22Rv1 (cell line): ENCODE results near the gene SYT13.

Experiments
- H3K27ac ChIP-seq: fragments of 450-650 bp; 2 replicates; pipeline ENCODE4 v1.5.1; 2017
- ZFX ChIP-seq: fragments of 450-650 bp; IDR thresholded peaks from 2 replicates; pipeline ENCODE4 v1.6.1; 2017; ENCODE audit warnings: antibody characterized with exemption, borderline replicate concordance
- TF ChIP-seq, protein P1 (sequence below): fragments of 450-650 bp; IDR thresholded peaks from 2 replicates; pipeline ENCODE4 v1.5.1; 2017; ENCODE audit warnings: mild to moderate bottlenecking

SYT13 gene

DNA sequence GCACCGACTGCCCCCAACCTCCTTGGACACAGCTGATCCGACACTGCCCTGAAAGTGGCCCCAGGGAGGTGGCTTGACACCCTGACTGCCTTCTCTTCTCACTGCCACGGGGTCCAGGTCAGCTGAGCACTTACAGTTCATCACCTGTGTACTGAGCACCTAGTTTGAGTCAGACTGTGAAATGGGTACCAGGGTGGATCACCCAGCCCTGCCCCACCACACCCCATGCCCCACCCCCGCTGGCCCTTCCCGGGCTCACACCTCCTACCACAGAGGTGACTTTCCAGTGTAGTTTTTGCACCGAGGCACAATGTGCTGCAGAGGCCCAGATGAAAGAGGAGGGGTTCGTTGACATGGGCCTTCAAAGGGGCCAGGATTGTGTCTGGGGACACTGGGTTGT lies 80.2 kb downstream of the SYT13 start:
- no peak overlapping the region for H3K27ac ChIP-seq
- no peak for TF ChIP-seq ZFX
- TF ChIP-seq, protein P1, sequence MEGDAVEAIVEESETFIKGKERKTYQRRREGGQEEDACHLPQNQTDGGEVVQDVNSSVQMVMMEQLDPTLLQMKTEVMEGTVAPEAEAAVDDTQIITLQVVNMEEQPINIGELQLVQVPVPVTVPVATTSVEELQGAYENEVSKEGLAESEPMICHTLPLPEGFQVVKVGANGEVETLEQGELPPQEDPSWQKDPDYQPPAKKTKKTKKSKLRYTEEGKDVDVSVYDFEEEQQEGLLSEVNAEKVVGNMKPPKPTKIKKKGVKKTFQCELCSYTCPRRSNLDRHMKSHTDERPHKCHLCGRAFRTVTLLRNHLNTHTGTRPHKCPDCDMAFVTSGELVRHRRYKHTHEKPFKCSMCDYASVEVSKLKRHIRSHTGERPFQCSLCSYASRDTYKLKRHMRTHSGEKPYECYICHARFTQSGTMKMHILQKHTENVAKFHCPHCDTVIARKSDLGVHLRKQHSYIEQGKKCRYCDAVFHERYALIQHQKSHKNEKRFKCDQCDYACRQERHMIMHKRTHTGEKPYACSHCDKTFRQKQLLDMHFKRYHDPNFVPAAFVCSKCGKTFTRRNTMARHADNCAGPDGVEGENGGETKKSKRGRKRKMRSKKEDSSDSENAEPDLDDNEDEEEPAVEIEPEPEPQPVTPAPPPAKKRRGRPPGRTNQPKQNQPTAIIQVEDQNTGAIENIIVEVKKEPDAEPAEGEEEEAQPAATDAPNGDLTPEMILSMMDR: no peak

DNA sequence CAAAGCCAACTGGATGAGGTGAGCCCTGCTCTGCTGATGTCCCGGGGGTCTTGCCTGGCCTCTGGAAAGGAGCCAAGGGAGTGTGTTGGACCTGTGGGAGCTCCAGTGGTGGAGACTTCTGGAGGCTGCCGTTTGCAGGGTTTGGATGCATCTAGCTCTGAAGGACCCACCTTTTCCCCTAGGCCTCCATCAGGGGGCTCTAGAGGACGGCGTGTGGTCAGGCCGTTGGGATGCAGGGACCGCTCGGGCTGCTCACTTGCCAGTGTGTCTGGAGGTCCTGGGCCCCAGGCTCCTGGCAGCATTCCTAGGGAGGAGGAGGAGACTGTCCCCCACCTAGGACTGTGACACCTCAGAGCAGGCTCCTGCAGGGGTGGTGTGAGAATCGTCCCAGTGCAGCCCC lies 81.4 kb downstream of the SYT13 start:
- TF ChIP-seq, protein P1: no peak
- TF ChIP-seq ZFX: no peak
- H3K27ac ChIP-seq: no peak overlapping the region

DNA sequence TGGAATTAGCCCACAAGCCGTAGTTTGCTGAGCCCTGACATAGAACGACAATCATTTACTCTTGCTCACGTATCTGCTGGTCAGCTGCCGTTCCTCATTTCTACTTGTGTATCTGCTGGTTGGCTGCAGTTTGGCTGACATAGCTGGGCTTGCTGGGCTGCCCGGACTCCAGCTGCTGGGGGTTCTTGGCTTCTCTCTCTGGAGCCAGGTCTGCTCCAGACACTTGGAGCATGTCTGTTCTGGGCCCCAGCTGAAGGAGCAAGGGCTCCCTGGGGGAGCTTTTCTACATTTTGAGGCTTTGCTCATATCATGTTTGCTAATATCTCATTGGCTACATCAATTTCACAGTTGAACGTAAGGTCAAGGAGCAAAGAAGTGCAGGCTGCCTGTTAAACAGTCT lies 92.4 kb downstream of the SYT13 start:
- H3K27ac ChIP-seq: no peak overlapping the region

More for the DNA sequence above, 92.4 kb downstream of the SYT13 start:
- TF ChIP-seq, protein P1: no peak
- no peak for TF ChIP-seq ZFX
